GM19025 (cell line): ENCODE measurements around the gene TIMMDC1.

Experiments
- ATAC-seq: cut with Tn5 transposase; IDR thresholded peaks from one replicate; pipeline ENCODE4 v1.9.1; 2021; ENCODE audit warnings: mild to moderate bottlenecking, low read depth, moderate library complexity; ENCODE audit not compliant: unreplicated experiment

Gene TIMMDC1, protein sequence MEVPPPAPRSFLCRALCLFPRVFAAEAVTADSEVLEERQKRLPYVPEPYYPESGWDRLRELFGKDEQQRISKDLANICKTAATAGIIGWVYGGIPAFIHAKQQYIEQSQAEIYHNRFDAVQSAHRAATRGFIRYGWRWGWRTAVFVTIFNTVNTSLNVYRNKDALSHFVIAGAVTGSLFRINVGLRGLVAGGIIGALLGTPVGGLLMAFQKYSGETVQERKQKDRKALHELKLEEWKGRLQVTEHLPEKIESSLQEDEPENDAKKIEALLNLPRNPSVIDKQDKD

DNA sequence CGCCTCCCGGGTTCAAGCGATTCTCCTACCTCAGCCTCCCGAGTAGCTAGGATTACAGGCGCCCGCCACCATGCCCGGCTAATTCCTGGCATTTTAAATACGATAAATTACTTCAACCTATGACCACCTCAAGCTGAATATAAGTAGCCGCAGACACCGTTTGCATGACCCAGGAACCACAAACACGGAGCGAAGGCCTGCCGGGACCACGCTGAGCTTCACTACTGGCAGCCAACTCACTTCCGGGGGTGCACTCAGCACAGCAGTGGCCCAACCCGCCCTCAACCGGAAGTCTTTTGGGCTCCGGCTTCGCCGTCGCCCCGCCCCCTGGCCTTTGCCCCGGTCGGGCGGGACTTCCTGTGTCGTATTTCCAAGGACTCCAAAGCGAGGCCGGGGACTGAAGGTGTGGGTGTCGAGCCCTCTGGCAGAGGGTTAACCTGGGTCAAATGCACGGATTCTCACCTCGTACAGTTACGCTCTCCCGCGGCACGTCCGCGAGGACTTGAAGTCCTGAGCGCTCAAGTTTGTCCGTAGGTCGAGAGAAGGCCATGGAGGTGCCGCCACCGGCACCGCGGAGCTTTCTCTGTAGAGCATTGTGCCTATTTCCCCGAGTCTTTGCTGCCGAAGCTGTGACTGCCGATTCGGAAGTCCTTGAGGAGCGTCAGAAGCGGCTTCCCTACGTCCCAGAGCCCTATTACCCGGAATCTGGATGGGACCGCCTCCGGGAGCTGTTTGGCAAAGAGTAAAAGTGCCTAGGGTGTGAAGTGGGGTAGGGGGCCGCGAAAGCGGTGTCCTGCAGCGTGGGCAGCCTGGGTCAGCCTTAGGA, at the start of gene TIMMDC1:
Gene TIMMDC1, plus strand, starts transcription at position 362 of the 826 bp plus-strand sequence. Its CDS starts 187 bp downstream, at position 549.
- ATAC-seq: peak; percentile 98

DNA sequence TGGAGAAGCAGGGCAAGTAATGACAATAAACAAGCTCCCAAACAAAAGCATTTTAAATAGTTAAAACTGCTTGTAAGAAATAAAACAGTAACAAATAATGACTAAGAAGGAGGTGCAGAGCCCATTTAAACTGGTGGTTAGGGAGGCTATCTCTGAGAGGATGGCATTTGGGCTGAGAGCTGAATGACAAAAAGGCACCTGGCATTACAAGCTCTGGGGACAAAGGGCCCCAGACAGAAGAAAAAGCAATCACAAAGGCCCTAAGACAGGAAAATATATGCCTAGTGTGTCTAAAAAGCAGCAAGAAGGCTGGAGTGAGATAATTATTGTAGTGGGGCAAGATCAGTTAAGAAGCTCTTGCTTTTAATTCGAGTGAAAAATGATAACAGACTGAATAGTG, 44.5 kb upstream of the TIMMDC1 start:
- no peak for ATAC-seq

DNA sequence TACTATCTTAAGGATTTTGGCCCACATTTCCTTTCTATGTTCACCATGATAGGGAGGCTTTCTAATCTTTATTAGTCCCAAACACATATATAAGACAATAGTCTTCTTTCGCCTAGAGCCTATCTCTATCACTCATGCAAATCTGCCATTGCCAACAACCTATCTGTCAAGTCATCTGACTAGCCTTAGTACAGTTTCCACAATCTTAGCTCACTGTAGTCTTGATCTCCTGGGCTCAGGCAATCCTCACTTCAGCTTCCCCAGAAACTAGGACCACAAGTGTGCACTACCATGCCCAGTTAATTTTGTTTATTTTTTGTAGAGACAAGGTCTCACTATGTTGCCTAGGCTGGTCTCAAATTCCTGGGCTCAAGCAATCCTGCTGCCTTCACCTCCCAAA, 41.9 kb upstream of the TIMMDC1 start:
- no peak for ATAC-seq

DNA sequence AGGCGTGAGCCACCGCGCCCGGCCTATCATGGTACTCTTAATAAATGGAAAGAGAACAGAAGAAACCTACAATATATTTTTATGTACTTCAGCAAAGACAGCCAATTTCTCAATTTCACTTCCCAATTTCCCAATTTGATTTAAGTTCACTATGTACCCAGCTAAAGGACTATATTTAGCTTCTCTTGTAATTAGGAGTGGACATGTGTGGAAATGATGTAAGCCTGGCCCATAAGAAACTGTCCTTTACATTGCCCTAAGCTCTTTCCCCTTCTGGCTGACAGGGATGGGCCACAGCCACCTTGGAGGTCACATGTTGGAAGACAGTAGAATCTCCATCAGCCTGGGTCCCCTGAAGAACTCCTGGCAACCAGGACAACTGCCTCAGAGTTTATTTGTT, 41.1 kb upstream of the TIMMDC1 start:
- ATAC-seq: no peak

DNA sequence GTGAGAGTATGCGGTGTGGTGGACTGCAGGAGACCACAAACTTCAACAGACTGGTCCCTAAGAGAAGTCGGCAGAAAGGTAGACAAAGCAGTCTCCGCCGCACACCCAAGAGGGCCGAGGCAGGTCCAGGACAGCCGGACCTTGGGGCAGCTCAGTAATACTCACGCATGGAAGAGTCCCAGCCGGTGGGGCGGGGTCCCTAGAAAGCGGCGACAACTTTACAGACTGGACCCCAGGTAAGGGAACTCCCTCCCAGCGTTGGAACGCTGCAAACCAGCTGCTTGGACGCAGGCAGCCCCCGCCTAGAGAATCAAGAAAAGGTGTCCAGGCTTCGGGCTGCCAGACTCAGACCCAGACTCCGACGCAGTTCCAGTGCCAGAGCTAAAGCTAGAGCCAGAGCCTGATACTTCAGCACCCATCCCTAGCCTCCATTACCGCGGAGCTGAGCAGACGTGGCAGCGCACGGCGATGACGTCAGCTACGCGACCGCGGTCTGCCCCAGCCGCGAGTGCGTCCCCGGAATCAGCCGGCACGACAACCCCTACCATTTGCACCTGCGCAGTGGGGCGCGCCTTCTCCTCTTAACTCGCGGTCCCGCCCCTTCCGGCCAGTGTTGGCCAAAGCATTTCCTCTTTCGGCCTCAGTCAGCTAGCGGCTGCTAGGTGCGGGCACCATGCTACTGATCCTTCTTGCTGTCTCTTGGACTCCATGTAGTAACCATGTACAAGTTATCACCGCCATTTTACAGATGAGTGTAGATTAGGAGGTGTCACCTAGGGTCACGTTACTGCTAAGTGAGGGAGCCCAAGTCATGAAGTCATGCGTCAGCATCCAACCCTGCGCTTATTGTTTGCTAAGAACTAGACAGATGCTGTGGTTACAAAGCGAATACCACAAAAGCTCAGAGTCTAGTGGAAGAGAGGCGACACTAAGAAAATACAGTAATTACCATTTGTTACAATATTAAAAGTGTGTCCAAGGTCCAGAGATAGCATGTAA, 34.9 kb upstream of the TIMMDC1 start, which contains the start of gene TMEM39A:
Gene TMEM39A, minus strand, starts transcription at position 445 of the 999 bp plus-strand sequence. CDS start 1,541 bp downstream, outside the sequence.
- ATAC-seq: peak; percentile 93

DNA sequence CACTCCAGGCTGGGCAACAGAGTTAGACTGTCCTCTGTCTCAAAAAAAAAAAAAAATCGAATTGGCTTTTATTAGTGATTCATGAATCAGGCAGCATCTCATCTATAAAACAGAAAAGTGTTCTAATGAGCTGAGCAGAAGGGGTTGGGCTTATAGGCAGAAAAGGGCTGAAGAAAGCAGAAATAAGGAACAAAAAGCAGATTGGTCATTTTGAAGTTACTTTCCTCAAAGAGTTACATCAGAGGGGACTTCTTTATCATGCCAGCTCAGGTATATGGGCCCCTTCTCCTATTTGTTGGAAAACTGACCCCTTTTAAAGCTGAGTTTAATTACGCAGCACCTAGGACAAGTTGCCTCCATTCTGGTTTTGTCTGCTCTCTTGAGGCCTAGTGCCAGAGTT, 30.3 kb upstream of the TIMMDC1 start:
- ATAC-seq: no peak

DNA sequence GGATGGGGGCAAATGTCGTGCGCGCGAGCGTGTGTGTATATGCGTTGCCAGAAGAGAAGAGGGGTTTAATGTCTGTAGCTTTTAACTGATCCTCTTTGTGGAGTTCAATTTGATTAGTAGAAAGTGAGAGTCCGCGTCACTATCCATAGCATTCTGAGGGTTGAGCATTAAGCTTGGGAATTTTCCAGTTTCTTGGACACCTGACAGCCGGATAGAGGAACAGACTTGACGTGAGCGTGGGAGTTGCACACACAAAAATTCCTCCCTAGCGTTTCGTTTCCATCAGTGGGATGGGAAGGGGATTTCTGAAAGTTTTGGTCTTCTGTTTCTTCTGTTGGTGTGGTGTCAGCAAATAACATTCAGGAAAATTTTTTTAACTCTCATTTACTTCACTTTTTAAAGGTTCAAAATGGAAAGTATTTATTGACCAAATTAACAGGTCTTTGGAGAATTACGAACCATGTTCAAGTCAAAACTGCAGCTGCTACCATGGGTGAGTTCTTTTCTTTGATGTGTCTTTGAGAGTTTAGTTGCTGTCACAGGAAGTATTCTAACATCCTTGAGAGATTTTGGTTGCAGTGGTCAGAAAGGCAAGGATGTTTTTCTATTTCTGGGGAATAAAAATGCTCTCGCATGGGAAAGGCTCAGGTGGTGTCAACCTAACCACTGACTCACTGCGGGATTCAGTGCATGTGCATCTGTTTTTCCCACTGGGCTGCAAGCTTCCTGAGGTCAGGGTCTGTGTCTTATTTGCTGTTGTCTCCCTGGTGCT, 28.7 kb upstream of the TIMMDC1 start:
- ATAC-seq: no peak

DNA sequence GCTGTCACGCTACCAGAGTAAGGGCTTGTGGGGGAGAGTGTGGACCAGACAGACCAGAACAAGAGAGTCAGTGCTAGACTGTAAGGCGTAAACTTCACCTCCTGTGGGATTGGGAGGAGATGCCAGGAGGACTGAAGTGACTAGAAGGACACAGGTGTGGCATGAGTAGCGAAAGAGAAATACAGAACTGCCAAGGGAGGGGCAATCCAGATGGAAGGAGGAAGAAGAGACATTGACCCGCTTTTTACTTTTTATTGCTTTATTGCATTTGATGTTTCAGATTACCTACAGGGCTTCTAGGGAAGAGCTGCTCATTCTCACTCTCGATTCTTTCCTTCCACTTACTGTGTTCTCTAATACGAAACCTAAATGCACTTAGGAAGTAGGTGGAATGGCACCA, 27.5 kb upstream of the TIMMDC1 start:
- no peak for ATAC-seq

DNA sequence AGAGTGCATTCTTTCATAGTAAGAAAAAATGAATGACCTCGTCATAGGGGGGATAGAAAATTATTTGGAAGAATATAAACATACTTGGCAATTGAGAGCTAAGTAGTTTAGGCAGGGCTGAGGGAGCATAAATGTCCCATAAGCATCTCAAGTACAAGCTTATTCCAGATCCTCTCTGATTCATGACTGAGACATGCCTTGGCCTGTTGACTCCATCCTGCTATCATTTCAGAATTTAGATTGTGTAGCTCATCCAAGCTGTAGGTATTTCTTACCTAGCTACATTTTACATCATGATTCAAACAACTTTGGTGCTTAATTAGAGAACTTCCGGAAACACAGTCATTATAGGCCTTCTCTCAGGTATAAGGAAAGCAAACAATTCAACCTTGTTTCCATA, 17.3 kb upstream of the TIMMDC1 start:
- ATAC-seq: no peak

DNA sequence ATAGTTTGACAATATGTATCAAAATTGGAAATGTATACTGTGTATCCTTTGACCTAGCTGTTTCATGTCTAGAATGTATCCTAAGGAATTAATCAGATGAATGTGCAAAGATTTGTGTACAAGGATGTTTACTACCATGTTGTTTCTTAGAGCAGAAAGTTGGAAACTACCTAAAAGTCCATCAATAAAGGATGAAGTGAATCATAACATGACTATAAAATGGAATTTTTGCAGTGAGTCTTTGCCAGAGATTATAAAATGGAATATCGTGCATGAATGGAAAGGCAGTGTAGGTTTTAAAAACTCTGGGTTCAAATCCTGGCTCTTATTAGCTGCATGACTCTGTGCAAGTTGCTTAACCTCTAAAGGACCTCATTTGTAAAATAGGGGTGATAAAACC, 15.2 kb upstream of the TIMMDC1 start:
- ATAC-seq: no peak

DNA sequence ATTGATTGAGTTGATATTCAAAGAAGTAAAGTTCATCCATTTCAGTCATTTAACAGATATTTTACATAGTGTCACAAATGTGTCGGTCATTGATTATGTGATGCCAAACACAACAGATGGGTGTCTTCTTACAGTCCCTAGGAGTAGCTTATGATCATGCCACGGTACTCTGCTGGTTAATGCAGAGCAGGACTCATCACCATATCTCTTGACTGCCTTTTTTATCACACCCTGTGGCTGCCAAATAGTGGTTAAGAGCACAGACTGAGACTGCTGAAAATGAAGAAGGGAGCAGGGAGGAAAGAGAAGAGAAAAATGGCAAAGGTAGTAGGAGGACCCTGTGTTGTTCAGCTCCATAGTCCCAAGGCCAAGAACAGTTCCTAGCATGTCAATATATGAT, 12.8 kb upstream of the TIMMDC1 start:
- ATAC-seq: no peak

DNA sequence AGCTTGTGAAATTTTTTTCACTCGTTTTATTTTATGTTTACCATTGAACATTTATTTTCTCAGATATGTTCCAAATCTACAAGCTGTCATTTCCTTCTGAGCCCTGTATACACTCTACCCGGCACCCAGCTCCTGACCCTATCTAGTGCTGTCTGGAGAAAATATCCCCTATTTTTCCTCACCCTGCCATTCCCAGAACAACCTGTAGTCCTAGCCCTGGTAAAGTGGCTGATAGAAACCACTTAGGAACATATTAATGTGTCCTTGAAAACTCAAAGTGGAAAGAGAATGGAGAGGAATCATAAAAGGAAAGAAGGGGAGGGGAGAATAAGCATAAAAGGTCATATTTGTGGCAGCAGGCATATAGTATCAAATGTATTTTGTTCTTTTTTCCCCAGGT, 8.2 kb upstream of the TIMMDC1 start:
- no peak for ATAC-seq

DNA sequence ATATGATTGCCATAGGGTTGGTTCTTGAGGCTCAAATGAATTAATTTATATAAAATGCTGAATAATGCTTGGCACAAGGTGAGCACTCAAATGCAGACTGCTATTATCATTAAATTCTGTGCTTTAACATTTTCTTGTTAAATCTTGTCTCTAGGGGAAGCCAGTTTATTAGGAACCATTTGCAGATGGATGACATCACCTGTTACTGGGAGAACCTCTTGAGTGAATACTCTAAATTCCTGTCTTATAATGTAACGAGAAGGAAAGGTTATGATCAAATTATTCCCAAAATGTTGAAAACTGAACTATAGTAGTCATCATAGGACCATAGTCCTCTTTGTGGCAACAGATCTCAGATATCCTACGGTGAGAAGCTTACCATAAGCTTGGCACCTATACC, 6.2 kb upstream of the TIMMDC1 start:
- no peak for ATAC-seq

DNA sequence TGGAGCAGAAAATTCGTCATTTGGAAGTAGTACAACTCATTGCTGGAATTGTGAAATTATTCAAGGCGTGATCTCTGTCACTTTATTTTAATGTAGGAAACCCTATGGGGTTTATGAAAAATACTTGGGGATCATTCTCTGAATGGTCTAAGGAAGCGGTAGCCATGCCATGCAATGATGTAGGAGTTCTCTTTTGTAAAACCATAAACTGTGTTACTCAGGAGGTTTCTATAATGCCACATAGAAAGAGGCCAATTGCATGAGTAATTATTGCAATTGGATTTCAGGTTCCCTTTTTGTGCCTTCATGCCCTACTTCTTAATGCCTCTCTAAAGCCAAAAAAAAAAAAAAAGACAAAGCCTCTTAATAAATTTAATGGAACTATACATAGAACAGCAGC, 5.5 kb upstream of the TIMMDC1 start:
- ATAC-seq: no peak

DNA sequence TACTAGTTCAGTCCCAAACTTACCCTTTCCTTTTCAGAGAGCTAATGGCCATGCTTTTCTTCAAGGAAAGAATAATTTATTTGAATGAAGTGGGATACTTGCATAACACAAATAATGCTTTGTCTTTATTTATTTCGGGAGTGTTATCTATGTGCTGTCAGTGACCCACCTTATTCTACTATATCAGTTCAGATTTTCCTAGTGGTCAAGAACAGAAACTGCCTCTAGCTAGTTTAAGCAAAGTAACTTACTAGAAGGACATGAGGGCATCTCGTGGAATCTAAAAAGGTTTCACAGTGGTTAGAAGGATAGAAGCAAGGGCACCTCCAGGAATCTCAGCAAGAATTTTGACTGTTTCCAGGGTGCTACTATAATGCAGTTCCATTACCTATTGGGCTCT, 3.8 kb upstream of the TIMMDC1 start:
- no peak for ATAC-seq

DNA sequence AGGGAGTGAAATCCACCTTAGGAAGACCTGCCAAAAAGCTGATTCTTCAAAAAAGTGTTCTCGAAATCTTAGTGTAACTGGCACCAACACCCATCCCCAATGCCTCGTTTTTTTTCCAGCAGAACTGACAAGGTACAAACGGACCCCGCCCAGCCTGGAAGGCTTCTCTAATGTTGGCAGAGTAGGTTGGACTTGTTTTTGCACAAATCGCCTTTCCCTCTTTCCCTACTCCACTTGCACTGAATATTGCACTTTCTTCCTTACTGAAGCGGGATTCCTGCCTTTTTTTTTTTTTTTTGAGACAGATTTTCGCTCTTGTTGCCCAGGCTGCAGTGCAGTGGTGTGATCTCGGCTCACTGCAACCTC, 544 bp upstream of the TIMMDC1 start:
- ATAC-seq: peak; percentile 7

DNA sequence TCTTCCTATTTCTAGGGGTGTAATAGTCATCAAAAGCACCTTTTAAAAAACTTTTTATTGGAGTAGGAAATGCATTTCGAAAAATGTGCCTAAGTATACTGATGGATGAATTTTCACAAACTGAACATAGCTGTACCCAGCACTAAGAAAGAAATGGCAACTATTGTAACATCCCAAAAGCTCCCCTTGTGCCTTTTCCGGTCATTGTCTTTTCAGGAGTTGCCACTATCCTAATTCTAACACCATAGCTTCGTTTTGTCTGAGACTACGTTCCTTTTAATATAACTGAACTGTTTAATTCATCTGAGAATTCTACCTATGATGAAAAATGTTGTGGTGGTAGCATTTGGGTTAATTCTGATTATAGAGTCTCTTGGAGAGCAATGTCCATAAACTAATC, 1.9 kb downstream of the TIMMDC1 start:
- no peak for ATAC-seq

DNA sequence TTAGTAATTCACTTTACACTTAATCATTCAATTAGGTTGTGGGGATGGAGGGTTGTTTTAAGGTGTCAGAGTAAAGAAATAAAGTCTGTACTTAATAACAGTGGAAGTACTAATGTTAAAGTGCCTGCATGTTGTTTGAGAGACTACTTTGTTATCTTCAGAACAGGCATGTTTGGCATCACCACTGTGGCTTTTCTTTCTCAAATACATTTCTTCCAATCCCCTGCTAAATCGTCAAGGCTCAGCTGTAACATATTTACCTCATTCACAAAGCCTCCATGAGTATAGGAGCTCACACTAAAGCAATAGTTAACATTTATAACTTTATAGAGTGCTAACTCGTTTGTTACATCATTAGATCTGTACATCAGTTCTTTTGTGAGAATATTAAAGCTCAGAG, 2.6 kb downstream of the TIMMDC1 start:
- ATAC-seq: no peak

DNA sequence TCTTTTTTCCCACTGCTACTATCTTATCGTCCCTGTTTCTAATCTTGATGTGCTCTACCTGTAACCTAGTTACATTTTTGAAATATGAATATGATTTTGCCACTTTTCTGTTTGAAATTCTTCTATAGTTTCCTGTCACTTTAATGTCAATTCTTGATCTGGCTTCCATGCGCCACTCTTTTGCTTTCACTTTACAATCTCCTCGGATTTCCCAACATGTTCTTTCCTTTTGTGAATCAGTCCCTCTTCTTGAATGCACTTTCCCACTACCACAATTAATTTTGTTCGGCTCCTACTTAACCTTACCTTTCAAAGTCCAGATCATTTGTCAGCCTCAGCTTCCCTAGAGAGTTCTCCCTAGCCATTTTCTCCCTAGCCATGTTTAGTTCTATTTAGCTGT, 8.3 kb downstream of the TIMMDC1 start:
- ATAC-seq: no peak

DNA sequence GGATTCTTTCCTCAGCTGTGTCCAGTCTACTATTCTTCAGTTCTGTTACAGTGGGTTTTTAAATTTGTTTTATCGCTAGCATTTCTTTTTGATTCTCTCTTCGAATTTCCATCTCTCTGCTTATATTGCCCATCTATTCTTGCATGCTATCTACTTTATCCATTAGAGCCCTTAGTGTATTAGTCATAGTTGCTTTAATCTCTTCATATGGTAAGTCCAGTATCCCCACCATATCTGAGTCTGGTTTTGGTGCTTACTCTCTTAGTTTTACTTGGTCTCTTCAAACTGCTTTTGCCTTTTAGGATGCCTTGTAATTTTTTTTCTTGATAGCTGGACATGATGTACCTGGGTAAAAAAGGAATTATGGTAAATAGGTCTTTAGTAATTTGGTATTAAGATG, 9.1 kb downstream of the TIMMDC1 start:
- no peak for ATAC-seq
